HG03378 (cell line): ENCODE results near the gene NISCH.

Source experiments
- ATAC-seq: cut with Tn5 transposase; IDR thresholded peaks from one replicate; pipeline ENCODE4 v1.9.1; 2021; ENCODE audit warnings: mild to moderate bottlenecking, moderate library complexity; ENCODE audit not compliant: unreplicated experiment

The NISCH gene

DNA sequence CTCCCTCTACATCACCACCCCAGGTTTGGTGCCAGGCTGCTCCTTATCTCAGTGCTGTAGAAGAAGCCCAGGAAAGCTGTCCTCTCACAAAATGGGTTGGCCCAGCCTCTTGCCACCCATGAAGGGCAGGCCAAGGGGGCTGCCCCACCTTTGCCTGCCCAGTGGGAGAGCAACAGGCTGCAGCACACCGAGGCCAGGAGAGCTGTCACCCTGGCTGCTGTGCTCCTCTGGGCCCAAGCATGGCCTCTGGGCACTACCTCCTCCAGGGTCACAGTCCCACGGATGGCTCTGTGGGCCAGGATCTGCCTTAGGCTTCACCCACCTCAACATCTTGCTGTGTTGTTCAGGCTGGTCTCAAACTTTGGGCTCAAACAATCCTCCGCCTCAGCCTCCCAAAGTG is 33.3 kb downstream of the NISCH start:
- no peak for ATAC-seq

DNA sequence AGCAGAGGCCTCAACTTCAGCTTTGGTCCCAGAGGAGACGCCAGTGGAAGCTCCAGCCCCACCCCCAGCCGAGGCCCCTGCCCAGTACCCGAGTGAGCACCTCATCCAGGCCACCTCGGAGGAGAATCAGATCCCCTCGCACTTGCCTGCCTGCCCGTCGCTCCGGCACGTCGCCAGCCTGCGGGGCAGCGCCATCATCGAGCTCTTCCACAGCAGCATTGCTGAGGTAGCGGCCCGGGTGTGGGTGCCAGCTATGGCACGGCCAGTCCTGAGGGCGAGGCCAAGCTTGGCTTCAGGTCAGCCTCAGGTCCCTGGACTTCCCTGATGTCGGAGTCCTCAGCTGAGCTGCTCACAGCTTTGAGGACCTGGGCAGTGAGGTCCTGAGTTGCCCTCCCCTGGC is 34.0 kb downstream of the NISCH start:
- ATAC-seq: no peak

DNA sequence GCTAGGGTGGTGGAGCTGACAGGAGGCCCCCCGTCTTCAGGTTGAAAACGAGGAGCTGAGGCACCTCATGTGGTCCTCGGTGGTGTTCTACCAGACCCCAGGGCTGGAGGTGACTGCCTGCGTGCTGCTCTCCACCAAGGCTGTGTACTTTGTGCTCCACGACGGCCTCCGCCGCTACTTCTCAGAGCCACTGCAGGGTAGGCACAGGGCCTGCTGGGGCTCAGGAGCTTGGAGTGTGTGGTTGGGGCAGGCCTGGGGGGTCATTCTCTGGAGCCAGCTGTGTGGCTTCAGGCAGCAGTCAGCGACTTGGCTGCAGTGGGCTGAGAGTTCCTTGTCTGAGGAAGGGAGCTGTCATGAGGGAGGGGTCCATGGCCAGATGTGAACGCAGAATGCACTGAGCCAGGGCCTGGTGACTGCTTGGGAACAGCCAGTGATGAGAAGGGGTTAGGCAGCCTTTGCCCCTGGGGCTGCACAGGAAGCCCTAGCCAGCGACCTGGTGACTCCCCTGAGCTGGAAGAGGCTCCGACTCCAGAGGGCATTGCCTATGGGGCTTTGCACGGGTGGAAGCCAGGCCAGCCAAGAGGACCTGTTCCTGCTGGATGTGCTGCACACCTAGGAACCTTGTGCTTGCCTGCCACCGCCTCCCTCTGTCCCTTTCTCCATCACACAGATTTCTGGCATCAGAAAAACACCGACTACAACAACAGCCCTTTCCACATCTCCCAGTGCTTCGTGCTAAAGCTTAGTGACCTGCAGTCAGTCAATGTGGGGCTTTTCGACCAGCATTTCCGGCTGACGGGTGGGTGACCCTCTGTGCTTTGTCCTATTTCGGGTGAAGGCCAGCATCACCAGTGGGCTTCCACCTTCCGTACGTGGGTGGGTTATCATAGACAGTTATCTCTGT is 34.9 kb downstream of the NISCH start:
- ATAC-seq: no peak

DNA sequence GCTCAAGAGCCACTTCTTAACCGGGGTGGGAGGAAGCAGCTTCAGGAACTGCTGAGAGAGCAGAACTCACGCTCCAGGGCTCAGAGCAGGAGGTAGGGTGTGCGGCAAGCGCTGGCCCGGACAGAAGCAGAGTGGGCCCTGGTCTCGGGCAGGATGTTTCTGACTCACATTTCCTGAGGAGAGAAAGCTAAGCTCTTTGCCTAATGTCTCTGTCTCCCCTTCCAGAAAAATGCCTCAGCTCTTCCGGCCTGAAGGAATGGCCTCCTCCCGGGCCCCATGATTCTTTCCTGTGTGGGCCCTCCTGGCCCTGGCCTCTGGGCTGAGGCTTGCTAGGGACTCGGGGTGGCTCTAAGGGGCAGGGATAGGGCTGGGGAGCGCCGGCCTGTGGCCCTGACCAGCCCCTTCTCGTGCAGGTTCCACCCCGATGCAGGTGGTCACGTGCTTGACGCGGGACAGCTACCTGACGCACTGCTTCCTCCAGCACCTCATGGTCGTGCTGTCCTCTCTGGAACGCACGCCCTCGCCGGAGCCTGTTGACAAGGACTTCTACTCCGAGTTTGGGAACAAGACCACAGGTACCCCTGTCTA is 35.6 kb downstream of the NISCH start:
- no peak for ATAC-seq

DNA sequence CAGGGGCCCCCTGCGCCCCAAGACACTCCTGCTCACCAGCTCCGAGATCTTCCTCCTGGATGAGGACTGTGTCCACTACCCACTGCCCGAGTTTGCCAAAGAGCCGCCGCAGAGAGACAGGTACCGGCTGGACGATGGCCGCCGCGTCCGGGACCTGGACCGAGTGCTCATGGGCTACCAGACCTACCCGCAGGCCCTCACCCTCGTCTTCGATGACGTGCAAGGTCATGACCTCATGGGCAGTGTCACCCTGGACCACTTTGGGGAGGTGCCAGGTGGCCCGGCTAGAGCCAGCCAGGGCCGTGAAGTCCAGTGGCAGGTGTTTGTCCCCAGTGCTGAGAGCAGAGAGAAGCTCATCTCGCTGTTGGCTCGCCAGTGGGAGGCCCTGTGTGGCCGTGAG is 36.7 kb downstream of the NISCH start:
- ATAC-seq: no peak

DNA sequence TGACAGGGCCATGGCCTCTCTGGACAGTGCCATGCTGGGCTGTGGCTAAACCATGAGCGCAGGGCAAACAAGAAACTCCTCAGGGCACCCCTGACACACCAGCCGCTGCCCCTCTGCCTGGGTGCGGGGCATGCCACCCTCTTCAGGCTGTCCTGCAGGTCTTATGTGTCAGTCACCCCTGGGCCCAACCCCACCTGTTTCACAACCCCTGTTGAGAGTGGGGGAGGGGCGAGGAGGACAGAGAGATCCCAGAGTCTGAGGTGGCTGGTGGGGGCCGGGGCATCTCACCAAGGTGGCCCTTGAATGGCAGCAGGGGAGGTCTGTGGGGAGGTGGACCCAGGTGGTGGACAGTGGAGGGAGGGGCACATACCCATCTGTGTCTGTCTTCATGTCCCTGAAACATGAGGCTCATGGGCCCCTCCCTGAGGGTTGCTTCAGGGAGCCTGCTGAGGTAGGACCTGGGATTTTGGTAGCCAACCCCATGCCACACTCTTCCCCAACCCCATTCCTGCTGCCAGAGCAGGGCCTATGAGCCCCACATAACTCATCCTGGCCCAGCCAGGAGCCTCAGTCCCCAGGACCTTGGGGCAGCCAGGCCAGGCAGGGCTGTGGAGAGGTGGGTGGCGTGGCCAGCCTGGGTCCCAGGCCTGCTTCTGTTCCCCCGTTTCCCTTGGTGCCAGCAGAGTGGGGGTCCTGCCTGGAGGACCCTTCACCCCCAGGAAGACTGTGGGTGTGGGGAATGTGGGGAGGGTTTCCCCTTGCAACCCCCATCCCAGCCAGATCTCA is 38.0 kb downstream of the NISCH start:
- ATAC-seq: no peak

DNA sequence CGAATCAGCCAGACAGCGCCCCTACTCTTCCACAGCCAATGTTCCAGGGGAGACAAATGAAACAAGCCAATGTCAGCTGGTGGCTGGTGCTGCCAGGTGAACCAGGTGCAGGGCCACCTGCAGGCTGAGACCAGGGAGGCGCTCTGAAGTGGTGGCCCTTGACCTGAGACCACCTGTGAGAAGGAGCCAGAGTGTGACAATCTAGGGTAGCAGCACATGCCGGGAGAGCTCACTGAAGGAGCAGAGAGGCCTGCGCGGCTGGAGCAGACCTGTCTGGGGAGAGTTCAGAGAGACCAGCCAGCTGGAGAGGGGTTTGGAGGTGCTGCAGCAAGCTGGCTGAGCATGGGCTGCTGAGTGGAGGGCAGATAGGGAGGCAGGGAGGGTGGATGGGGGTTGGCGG is 39.0 kb downstream of the NISCH start:
- ATAC-seq: no peak

DNA sequence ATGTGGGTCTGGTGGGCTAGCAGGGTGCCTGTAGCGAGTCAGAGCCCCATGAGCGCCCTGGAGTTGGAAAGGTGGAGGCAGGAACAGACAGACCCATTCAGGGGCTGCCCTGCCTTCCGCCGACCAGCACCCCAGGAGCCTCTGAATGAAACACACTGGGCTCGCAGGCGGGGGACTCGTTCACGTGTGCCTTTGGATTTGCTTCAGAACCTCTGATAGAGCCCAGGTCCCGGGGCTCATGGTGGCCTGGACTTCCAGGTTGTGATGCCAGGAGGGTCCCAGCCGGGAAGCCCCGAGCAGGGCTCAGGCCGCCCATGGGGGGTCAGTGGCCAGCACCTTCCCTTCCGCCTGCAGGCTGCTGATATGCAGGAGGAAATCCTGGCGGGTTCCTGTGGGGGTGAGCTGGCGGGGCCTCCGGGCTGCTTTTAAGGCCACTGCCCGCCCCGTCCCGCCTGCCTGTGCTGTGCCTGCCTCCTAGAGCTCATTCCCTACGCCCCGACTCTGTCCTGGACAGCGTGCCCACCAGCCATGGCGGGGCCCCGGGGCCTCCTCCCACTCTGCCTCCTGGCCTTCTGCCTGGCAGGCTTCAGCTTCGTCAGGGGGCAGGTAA is 39.6 kb downstream of the NISCH start, which contains the start of gene STAB1:
Gene STAB1, plus strand, starts transcription at position 453 of the 610 bp plus-strand sequence. Its CDS starts 76 bp downstream, at position 529.
- no peak for ATAC-seq

DNA sequence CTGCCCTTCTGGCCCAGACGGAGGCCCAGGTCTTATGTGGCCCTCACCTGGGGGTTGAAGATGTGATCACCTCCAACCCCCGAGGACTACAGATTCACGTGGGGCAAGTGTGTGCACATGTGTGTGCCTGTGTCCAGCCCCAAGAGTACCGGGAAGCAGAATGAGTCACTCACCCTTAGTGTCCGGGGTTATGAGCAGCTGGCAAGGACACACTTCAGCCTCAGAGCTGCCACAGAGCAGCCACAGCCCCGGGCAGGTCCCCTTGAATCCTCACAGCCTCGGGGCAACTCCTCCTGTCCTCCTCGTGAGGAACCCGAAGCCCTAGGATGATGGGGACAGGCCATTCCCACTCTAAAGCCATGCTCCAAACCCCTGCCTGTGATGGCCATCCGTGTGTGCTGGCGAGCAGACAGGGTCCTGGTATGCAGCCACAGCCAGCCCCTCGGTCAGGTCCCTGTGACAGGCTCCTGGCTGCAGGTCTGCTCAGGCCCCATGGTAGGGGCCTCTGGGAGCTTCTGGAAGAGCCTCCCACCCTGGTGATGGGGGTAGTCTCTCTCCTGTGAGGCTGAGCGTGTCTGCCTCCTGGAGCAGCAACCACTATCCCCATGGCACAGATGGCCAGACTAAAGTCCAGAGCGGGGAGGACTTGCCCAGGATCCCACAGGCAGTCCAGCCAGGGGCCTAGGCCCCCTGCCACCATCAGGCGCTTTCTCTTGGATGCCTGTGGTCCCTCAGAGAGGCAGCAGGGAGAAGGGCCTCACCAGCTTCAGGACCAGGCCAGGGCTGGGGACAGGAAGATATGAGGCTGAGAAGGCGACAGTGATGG is 40.6 kb downstream of the NISCH start:
- no peak for ATAC-seq

DNA sequence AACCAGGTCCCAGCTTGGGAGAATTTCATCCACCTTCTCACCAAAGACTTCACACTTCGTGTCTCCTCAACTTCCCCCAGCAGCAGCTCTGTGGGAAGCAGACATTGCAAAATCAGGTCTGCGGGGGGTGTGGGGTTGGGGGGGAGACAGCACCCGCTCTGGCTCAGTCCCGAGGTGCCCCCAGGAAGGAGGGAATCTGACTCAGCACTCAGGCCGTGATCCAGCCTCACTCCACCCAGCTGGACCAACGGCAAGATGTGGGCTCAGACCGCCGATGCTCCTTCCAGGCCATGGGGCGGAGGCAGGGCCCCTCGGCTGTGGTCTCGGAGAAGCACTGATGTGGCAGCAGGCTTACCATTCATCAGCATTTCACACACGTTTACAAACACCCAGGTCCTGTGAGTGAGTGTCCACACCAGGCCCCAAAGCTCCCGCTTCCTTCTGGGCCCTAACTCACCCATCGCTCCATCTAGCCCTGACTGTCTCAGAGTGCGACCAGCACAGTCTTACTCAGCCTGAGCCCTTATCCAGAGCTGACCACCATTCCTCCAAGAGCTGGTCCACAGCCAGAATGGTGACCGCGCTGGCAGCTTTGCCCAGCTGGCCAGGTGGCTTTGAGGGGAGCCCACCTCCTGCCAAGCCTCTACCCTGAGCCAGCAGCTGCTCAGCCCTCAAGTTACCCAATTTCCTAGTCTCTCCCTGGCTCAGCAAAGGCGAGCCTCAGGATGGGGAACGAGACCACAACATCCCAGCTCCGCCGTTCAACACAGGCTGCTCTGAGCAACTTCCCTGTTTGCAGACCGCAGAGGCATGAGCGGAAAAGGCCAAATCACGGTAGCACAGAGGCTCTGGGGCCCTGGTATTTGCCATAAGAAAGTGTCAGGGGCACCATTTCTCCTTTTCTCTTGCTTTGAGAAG is 43.0 kb downstream of the NISCH start:
- ATAC-seq: no peak

DNA sequence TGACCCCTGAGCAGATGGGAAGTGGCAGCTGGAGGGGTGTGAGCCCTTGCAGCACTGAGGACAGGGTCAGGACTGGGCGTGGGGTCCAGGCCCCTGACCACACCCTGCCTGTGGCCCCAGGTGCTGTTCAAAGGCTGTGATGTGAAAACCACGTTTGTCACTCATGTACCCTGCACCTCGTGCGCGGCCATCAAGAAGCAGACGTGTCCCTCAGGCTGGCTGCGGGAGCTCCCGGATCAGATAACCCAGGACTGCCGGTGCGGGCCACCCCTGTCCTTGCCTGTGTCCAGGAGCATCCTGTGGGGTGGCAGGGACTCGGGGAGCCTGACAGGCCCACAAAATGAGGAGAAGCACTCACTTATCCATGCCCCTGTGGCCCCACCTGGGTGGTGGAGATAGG is 45.6 kb downstream of the NISCH start:
- no peak for ATAC-seq

DNA sequence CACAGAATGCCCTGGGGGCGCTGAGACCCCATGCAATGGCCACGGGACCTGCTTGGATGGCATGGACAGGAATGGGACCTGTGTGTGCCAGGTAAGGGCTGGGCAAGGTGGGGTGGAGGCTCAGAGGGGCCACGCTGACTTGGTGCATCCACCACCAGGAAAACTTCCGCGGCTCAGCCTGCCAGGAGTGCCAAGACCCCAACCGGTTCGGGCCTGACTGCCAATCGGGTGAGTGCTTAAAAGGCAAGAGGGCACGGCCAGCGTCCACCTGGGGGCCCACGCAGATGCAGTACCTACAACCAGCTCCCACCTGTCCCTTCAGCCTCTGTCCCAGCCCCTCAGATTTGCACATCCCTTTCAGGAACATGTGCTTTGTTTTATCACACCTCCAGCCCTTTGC is 46.6 kb downstream of the NISCH start:
- ATAC-seq: no peak

DNA sequence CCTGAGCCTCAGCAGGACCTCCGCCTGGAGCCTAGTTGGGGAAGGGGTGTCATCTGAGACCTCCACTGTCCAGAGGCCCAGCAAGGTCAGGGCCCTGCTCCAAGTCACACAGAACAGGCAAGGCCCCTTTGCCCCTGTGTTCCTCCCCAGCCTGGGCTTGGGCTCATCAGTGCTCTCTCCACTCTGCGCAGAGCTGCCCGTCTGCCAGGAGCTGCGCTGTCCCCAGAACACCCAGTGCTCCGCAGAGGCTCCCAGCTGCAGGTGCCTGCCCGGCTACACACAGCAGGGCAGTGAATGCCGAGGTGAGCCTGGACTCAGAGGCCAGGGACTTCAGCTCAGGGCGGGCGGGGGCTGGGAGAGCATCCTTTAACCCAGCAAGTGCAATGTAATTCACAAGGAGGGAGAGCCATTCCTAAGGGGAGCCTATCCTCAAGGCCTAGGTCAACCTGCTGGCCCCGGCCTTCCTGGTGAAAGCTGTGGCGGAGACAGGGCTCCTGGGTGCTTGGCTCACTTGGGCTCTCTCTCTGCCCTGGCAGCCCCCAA is 47.5 kb downstream of the NISCH start:
- no peak for ATAC-seq

DNA sequence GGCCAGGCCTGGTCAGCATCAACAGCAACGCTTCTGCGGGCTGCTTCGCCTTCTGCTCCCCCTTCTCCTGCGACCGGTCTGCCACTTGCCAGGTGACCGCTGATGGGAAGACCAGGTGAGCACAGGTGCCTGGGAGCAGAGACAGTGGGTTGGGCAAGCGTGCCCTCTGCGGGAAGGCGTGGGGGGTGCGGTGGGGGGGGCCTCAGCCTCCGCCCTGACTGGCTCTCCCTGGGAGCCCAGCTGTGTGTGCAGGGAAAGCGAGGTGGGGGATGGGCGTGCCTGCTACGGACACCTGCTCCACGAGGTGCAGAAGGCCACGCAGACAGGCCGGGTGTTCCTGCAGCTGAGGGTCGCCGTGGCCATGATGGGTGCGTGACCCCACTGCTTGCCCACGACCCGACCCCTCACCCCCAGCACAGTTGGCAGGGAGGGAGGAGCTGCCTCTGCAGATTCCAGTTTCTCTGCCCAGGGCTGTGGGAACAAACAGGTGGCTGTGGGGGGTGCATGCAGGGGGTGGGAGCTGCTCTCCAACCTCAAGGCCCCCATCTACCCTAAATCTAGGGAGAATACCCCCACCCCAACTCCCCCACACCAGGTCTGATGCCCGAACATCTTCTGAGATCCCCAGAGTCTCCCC is 48.5 kb downstream of the NISCH start:
- ATAC-seq: no peak

DNA sequence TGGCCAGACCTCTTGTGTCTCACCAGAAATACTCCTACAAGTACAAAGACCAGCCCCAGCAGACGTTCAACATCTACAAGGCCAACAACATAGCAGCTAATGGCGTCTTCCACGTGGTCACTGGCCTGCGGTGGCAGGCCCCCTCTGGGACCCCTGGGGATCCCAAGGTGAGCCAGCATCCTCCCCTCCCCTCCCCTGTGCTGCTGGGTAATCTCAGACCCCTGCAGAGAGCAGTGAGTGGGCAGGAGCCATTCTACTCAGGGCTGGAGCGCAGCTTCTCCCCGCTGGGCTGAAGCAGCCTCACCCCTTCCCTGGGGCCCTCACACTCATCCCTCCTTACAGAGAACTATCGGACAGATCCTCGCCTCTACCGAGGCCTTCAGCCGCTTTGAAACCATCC is 49.6 kb downstream of the NISCH start:
- no peak for ATAC-seq

DNA sequence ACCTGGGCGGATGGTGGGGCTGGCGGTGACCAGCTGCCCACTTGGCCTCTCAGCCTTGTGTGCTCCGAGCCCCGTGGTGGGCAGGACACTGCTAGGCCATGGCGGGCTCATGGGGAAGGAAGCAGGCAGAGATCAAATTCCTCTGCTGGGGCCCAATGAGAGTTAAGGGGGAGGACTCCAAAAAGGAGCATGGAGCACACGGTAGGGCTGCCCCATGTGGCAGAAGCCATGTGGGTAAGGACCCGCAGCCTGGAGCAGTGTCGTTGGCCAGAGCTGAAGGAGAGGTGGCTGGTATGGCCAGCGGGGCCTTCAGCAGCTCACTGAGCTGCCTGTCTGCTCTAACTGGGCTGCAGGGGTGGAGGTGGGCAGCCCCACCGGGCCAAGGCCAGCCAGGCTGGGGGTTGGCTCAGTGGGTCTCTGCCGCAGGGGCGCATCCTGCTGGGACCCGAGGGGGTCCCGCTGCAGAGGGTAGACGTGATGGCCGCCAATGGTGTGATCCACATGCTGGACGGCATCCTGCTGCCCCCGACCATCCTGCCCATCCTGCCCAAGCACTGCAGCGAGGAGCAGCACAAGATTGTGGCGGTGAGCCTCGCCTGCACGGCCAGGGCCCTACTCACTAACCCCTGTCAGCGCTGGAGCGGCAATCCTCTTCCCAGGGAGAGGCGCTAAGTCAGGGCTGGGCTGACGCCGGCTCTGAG is 51.0 kb downstream of the NISCH start:
- no peak for ATAC-seq

DNA sequence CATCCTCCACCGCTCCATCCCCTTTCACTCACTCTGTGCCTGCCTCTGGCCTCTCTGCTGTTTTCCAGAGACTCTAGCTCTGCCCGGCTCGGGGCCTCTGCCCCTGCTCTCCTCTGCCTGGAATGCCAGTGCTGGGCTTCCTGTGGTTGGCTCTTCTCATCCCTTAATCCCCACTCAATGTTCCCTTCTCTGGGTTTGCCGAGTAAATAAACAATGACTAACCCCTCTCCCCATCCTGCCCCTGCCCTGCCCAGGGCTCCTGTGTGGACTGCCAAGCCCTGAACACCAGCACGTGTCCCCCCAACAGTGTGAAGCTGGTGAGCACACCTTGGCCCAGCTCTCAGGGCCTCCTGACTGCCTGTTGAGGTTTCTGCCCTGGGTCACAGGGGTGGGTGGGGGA is 52.0 kb downstream of the NISCH start:
- ATAC-seq: no peak

DNA sequence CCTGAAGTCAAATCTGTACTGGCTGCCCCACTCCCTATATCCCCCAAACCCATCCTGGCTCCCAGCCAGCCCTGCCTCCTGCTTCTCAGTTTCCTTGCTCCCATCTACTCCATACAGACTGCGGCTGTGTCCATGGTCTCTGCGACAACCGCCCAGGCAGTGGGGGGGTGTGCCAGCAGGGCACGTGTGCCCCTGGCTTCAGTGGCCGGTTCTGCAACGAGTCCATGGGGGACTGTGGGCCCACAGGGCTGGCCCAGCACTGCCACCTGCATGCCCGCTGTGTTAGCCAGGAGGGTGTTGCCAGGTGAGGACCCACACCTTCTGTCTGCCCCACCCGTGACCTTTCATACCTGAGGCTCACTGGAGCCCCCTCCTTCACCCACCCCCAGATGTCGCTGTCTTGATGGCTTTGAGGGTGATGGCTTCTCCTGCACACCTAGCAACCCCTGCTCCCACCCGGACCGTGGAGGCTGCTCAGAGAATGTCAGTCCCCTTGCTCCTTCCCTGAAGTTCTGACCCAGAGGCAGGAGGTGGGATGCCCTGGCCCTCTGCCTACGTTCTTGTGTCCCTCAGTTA is 54.4 kb downstream of the NISCH start:
- ATAC-seq: no peak
